ENCODE measurements around the gene PPP1R10.

GRCh38 chr6:30656513-30656912 lies 39.5 kb upstream of the PPP1R10 start:
- TF ChIP-seq CTCF (IDR thresholded peaks at IDR 0.05) (no peak), POLR2A (IDR thresholded peaks at IDR 0.05) (no peak), POLR2AphosphoS5 (IDR thresholded peaks at IDR 0.05) (no peak)

All from breast epithelium (tissue), 3 donors.